HFFc6 (cell line): Measurements from ENCODE around the gene CCL23. TPM values are rescaled to one million over a fixed set of nuclear protein-coding genes. Genes with fewer than 3 reads are reported as not detected.
A peak's percentile ranks its signal among the peaks of the same experiment; 100 is the strongest.

Experiments
- DNase-seq: peaks from one replicate; pipeline ENCODE4 v3.0.0-alpha.2; 2018
- H3K27ac Mint-ChIP-seq: 2 replicates; pipeline ENCODE4 v1.8.0; 2020; ENCODE audit warnings: mild to moderate bottlenecking, mixed read lengths
- H3K27me3 Mint-ChIP-seq: 2 replicates; pipeline ENCODE4 v1.8.0; 2021; ENCODE audit warnings: mild to moderate bottlenecking, moderate library complexity, mixed read lengths; ENCODE audit not compliant: insufficient read depth
- H3K36me3 Mint-ChIP-seq: 2 replicates; pipeline ENCODE4 v1.8.0; 2021; ENCODE audit warnings: low read depth, mixed read lengths
- H3K4me1 Mint-ChIP-seq: 2 replicates; pipeline ENCODE4 v1.8.0; 2020; ENCODE audit warnings: low read depth, mixed read lengths
- H3K4me3 Mint-ChIP-seq: 2 replicates; pipeline ENCODE4 v1.8.0; 2020; ENCODE audit warnings: mild to moderate bottlenecking, moderate library complexity, mixed read lengths
- H3K9me3 Mint-ChIP-seq: 2 replicates; pipeline ENCODE4 v1.8.0; 2020; ENCODE audit warnings: mild to moderate bottlenecking, mixed read lengths
- total RNA-seq, 6 experiments: library from RNA; stranded (reverse); fragmentation: NEBNext Ultra II Directional; extraction: Animal tissue kit (Norgen Biotek cat#: 25700); gene quantifications; 2 replicates in 1 of 6; 3 replicates in 5 of 6; pipeline ENCODE4 v1.2.3, GENCODE V29; 2021
- TF ChIP-seq, protein P1 (sequence below): fragments of 200-600 bp; sonication (generic); IDR thresholded peaks from 2 replicates; pipeline ENCODE4 v1.5.0; 2021; ENCODE audit warnings: antibody characterized with exemption, mild to moderate bottlenecking

Gene CCL23
- total RNA-seq, 6 experiments from 2014 or later = not detected

DNA sequence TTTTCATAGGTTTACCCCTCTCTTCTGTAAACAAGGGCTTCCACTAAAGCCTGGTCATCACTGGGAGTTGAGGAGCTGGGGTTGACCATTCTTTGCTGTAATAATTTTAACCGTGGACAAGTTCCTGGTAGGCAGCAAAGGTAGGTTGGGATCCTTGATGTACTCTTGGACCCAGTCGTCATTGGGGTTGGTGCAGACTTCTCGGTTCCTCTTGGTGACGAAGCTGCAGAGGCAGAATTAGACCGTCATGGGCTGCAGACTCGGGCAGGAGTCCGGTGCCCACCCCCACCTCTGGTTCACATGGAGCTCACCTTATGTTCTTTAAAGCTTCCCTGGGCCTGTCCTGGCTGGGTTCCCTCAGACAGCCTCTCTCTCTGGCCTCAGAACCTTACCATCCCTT is 40.3 kb downstream of the CCL23 start:
- TF ChIP-seq, protein P1, sequence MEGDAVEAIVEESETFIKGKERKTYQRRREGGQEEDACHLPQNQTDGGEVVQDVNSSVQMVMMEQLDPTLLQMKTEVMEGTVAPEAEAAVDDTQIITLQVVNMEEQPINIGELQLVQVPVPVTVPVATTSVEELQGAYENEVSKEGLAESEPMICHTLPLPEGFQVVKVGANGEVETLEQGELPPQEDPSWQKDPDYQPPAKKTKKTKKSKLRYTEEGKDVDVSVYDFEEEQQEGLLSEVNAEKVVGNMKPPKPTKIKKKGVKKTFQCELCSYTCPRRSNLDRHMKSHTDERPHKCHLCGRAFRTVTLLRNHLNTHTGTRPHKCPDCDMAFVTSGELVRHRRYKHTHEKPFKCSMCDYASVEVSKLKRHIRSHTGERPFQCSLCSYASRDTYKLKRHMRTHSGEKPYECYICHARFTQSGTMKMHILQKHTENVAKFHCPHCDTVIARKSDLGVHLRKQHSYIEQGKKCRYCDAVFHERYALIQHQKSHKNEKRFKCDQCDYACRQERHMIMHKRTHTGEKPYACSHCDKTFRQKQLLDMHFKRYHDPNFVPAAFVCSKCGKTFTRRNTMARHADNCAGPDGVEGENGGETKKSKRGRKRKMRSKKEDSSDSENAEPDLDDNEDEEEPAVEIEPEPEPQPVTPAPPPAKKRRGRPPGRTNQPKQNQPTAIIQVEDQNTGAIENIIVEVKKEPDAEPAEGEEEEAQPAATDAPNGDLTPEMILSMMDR = no peak
- Mint-ChIP-seq H3K4me3 (no peak overlapping the region), H3K36me3 (no peaks in the 10 kb centered on the region), H3K27me3 (peaks cover 4% of the 10 kb centered on the region), H3K4me1 (peaks cover 15% of the 10 kb centered on the region), H3K27ac (no peak overlapping the region), H3K9me3 (no peaks in the 10 kb centered on the region)
- no peak for DNase-seq

DNA sequence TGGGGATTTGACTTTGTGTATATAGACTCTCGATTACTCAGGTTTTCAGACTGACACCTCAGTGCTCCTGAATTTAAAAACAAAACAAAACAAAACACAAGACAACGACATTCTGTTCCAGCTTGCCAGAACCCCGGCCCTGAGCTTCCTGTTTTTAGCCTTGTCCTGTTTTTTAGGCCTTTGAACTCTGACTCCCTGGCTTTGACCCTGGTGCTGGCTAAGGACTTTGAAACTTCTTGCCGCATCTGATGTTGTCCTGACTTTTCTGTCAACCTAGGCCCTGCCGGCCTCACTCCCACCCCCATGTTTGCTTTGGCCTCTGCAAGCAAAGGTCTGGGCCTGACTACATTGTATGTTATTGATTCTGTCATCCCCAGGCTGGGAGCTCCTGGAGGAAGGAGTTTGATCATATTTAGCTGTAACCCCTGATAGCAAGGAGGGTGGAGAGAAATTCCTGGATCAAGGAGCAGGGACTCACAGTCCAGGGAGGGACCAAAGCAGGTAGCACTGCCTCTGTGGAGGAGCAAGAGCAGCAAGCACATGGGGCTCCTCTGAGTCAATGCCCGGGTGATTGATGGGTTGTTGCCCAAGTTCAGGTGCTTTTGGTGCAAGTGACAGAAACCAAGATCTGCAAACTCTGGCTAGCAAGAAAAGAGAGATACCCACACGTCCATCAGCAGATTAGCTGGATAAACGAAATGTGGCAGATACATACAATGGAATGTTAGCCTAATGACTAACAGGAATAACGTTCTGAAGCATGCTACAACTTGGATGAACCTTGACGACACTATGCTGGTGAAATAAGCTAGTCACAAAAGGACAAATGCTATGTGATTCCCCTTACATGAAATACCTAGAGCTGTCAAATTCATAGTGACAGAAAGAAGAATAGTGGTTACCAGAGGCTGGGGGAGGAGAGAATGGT is 44.2 kb downstream of the CCL23 start:
- Mint-ChIP-seq H3K4me3 (no peak overlapping the region), H3K4me1 (peaks cover 15% of the 10 kb centered on the region), H3K36me3 (no peaks in the 10 kb centered on the region), H3K9me3 (no peaks in the 10 kb centered on the region), H3K27ac (no peak overlapping the region), H3K27me3 (peaks cover 7% of the 10 kb centered on the region)
- DNase-seq = peak; percentile 30
- TF ChIP-seq, protein P1 = no peak

DNA sequence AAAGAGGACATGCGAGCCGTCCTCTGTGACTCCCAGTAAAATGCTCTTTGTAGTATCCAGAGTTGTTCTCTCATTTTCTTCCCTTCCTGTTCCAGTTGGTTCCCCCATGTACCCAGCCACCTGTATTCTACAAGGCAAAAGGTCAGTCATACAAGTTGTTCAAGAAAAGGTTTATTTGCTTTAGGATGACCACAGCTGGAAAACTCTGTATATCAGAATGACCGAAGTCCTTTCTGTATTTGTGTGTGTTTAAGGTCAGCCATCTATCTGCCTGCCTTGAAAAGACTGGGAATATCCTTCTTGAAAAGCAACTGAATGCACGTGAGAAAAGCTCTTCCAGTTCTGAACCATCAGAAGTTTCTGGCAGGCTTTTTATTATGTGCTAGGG is 44.8 kb downstream of the CCL23 start:
- Mint-ChIP-seq H3K4me1 (peaks cover 15% of the 10 kb centered on the region), H3K4me3 (no peak overlapping the region), H3K27me3 (peaks cover 11% of the 10 kb centered on the region), H3K9me3 (no peaks in the 10 kb centered on the region), H3K27ac (no peak overlapping the region), H3K36me3 (no peaks in the 10 kb centered on the region)
- DNase-seq = no peak
- TF ChIP-seq, protein P1 = no peak

DNA sequence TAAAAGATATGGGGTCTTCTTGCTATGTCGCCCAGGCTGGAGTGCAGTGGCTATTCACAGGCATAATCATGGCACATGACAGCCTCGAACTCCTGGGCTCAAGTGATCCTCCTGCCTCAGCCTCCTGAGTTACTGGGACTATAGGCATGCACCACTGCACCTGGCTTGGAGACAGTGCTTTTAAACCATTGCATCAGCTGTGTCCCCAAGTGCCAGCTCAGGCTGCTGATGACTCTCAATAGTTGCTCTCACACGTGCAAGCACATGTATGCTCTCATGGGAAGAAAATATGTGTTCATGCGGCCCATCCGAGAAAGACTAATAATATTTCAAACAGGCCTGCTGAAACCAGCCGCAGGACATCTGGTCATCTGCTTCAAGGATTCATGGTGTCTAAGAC is 45.2 kb downstream of the CCL23 start:
- TF ChIP-seq, protein P1 = no peak
- H3K4me3 Mint-ChIP-seq = no peak overlapping the region
- no peaks in the 10 kb centered on the region for H3K36me3 Mint-ChIP-seq
- DNase-seq = no peak
- H3K4me1 Mint-ChIP-seq = peaks cover 15% of the 10 kb centered on the region
- no peaks in the 10 kb centered on the region for H3K9me3 Mint-ChIP-seq
- H3K27me3 Mint-ChIP-seq = peaks cover 11% of the 10 kb centered on the region
- H3K27ac Mint-ChIP-seq = no peak overlapping the region

DNA sequence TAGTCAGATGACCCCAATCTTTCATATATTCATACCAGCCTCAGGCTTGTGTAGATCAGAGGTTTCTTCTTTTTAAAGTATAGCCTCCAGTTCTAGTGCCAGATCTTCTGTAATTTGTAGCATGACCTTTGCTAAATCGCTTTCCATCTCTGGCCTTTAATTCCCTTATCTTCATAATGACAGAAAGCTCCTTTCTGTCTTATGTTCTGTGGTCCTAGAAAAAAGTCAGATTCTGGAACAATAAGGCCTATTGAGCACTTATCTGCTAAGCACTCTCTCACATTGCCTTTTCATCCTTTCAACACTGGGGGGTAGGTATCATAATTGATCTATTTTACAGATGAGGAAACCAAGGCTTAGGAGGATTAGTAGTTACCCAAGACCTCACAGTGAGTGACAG is 45.7 kb downstream of the CCL23 start:
- no peak overlapping the region for H3K4me3 Mint-ChIP-seq
- no peak for DNase-seq
- H3K27me3 Mint-ChIP-seq = peaks cover 12% of the 10 kb centered on the region
- TF ChIP-seq, protein P1 = no peak
- H3K4me1 Mint-ChIP-seq = peaks cover 15% of the 10 kb centered on the region
- no peak overlapping the region for H3K27ac Mint-ChIP-seq
- no peaks in the 10 kb centered on the region for H3K36me3 Mint-ChIP-seq
- H3K9me3 Mint-ChIP-seq = no peaks in the 10 kb centered on the region
